HuH-7 (cell line): Measurements from ENCODE around the gene GFRAL.
"Not testable (repeated sequence)": the region's sequence is repeated elsewhere in the genome, so short reads cannot be mapped to it uniquely, and the experiment has no call there.

Experiments
- DNase-seq: peaks from one replicate; pipeline ENCODE4 v3.0.0; 2011; ENCODE audit warnings: low spot score

GFRAL gene, protein sequence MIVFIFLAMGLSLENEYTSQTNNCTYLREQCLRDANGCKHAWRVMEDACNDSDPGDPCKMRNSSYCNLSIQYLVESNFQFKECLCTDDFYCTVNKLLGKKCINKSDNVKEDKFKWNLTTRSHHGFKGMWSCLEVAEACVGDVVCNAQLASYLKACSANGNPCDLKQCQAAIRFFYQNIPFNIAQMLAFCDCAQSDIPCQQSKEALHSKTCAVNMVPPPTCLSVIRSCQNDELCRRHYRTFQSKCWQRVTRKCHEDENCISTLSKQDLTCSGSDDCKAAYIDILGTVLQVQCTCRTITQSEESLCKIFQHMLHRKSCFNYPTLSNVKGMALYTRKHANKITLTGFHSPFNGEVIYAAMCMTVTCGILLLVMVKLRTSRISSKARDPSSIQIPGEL

DNA sequence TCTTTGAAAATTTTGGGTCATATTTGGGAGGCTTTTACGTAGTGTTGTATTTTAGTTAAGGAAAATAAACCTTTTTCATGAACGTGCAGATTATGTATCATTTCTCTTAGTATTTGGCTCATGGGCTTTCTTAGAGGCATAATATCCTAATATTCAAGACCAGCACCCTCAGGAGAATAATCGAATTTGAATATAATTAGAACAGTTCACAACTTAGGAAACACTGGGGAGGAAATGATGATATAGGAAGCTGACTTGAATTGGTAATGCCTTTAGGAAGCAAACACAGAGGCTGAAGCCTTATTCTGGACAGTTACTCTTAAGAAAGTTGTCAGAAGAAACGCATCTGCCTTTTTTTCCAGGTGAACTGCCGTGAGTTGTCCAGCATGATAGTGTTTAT, at the start of gene GFRAL:
TSS of gene GFRAL (plus strand) at position 301 of the 400 bp plus-strand sequence. CDS start at position 387, 86 bp downstream.
- DNase-seq = no peak

DNA sequence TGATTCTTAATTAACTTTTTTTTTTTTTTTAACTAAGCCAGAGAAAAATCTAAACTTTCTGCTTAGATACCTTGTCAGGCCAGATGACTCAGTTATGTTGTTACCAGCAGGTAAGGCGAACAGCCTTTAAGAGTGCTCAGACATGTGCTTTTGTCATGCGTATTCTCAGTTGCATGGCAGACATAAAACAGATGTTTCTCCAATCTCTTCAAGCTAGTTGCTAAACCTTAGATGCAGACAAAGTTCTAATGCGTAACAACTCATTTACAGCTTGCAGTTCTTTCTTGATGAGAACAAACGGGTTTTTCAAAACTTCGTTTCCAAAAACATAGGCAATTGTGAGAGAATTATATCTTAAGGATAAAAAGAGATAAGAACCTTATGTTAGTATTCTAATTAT, 49.6 kb upstream of the GFRAL start:
- no peak for DNase-seq

- no peak for DNase-seq
Observed at GRCh38 chr6:55281215-55281614, 46.1 kb upstream of the GFRAL start.

- no peak for DNase-seq
Observed at GRCh38 chr6:55282115-55282514, 45.2 kb upstream of the GFRAL start.

- DNase-seq = no peak
Observed at GRCh38 chr6:55286824-55287223, 40.4 kb upstream of the GFRAL start.

- no peak for DNase-seq
Observed at GRCh38 chr6:55290736-55291135, 36.5 kb upstream of the GFRAL start.

DNA sequence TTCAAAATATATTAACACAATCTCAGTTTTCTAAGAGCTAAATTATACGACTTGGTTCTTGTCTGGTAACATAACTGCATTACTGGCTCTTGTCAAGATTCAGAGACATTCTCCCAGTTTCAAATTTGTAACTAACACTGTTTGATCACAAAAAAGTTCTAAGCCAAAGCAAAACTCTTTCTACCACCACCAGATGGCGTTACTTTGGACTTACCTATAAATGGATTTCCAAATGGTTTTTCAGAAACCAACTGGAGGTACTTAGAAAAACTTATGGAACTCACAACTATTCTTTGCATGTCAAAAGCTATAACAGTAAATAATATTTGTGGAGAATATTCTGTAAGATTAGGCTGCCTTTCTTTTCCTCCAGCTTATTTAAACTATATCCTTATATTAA, 34.2 kb upstream of the GFRAL start:
- no peak for DNase-seq

GRCh38 chr6:55297214-55297613, 30.1 kb upstream of the GFRAL start:
- not testable (repeated sequence) for DNase-seq

DNA sequence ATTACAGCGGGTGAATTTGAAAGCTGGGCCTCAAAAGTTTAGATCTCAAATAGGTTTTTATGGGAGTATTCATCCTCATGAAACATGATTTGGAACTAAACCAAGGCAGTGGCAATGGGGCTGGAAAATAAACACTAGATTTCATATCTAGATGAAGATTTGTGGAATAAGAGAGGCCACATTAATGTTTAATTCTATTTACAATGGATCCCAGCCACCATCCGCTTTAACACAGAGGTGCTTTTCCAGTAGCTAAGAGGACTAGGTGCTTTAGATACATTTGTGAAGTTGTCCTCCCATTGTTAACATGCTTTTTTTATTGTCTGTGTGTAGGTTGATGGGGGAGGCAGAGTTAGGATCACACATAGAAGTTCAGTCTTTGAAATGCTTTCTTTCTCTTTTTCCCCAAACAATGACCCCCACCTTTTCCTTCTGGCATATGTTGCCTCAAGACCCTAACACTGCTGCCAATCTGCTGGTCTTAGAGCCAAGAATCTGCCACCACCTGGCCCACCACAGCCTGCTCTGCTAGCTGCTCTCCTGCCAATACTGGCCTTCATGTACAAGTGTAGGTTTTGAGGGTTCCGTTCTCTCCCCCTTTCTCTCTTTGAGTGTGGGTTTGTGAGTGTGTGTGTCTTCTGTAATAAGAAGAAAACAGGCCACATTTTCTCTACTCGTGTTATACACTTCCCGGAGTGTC, 27.8 kb upstream of the GFRAL start:
- DNase-seq = no peak

DNA sequence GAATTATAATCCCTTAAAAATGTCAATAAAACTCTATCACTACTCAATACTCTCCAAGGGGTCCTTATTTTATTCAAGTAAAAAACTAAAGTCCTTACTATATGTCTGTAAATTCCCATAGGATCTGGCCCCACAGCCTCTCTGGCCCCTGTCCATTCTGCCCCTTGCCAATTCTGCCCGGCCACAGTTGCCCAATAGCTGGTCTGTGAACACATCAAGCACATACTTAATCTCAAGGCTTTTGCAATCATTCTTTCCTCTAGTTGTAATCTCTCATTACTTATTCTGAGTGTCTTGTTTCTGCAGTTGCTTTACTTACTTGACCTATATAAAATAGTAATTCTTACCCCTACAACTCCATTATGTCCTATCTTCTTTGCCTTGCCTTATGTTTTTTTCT, 22.5 kb upstream of the GFRAL start:
- no peak for DNase-seq

GRCh38 chr6:55319961-55320695, 7.1 kb upstream of the GFRAL start:
- no peak for DNase-seq

DNA sequence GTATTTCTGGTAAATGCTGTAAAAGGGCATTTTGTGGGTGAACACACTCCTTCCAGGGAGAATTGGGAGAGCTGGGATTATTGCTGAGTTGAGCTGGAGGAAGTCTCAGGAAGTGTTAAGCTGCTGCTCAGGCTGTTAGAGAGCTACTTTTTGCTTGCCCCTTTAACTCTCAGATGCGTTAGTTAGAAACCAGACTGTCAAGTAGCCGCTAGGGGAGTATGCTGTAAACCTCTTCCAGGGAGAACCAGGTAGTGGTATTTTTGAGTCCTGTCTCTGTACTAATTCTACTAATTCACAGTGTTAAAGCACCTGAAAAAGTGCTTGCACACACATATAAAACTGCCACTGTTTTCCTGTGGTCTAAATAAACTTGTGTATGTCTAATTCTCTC, 6.6 kb upstream of the GFRAL start:
- no peak for DNase-seq

GRCh38 chr6:55377150-55377549, 49.9 kb downstream of the GFRAL start:
- DNase-seq = no peak

DNA sequence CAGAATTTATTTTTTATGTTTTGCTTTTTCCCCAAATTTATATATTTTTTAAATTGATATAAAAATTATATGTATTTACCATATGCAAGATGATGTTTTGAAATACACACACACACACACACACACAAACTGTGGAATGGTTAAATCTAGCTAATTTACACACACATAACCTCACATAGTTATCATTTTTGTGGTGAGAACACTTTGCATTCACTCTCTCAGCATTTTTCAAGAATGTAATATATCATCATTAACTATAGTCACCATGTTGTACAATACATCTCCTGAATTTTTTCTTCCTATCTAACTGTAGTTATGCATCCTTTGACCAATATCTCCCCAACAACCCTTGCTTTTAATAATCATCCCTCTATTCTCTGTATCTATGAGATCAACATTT, 52.2 kb downstream of the GFRAL start:
- DNase-seq = no peak

DNA sequence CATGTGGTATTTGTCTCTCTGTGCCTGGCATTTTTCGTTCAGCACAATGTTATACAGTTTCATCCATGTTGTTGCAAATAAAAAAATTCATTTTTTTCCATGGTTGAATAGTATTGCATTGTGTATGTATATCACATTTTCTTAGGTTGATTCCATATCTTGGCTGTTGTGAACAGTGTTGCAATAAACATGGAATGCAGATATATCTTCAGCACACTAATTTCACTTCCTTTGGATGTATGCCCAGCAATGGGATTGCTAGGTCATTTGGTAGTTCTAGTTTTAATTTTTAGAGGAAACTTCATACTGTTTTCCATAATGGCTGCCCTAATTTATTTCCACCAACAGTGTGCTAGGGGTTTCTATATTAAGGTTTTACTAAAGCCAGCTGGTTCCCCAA, 52.6 kb downstream of the GFRAL start:
- DNase-seq = no peak

- DNase-seq = no peak
Observed at GRCh38 chr6:55388211-55388610, 60.9 kb downstream of the GFRAL start.

GRCh38 chr6:55395871-55396270, 68.6 kb downstream of the GFRAL start:
- DNase-seq = no peak

DNA sequence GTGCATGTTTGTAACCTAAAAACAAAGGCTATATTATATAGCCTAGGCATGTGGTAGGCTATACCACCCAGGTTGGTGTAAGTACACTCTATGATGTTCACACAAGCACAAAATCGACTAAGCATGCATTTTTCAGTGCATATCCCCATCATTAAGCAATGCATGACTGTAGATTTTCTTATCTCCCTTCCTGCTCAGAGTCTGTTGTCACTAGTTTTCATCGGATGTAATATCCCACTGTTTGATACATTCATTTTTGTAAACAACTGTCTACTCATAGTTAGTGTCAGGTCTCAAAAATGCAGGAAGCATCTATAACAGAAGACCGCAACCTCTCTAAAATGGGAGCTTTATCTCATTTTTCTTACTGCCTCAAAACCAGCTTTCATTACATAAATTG, 70.7 kb downstream of the GFRAL start:
- no peak for DNase-seq

DNA sequence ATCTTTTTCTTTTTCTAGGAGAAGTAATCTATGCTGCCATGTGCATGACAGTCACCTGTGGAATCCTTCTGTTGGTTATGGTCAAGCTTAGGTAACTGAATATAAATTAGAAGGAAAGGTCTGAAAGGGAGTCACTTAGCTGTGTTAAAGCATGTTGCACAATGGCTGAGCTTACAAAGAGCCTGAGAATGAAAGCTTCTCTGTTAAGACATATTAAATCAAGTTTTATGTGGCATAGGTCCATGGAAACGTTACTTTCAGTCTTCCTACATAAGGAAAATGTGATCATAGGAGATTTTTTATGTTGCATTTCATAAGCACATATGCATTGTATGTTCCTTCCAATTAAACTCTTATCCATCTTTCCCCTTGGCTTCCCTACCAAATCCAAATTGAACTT, 72.1 kb downstream of the GFRAL start:
- DNase-seq = no peak

DNA sequence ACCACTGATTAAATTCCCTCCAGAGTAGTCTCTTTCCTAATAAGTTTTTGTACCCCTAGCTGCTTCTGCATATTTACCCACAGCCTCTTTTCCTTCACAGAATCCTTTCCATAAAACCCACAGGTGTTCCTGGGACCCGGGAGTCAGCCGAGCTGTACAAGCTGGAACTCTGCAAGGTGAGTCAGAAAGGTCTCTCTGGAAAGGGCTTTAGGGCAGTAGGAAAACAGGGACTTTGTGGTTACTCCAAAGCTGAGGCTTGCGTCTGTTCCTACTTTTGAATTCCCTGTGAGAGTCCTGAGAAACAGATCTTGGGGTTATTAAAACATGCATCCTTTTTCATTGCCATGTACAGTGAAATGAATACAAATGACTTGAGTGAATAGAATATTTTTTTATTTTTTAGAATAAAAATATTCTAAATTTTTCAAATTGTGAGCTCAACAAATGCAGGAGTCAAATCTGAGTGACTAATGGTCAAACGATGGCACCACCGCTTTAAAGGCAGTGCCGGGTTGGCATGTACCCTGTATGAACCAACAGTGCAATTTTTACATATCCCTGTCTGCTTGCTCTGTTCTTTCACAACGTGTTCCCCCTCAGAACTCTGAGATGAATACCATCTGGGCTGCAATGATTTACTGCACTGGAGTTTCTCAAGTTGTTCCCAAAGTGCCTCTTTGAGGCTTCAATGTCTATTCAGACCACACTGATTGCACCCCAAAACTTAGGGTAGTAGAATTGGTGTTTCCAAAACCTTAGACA, 78.4 kb downstream of the GFRAL start:
- DNase-seq = no peak

GRCh38 chr6:55410674-55411073, 83.4 kb downstream of the GFRAL start:
- DNase-seq = no peak

DNA sequence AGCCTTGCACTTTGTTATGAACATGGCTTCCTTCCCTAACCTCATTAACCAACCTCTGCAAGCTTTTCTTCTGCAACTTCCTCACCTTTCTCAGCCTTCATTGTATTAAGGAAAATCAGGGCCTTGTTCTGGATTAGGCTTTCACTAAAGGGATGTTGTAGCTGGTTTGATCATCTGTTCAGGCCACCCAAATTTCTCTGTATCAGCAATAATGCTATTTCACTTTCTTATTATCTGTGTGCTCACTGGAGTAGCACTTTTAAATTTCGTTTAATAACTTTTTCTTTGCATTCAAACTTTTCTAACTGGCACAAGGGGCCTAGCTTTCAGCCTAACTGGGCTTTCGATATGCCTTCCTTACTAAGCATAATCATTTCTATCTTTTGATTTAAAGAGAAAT, 96.7 kb downstream of the GFRAL start:
- no peak for DNase-seq
